ENCODE results near the gene PLA2G4E.

The PLA2G4E gene

GRCh38 chr15:42018306-42019224 lies 2.3 kb downstream of the PLA2G4E start:
- H3K4me3 ChIP-seq (ENCODE audit: low read length): no peak overlapping the region
- no peak for DNase-seq (ENCODE audit: low read depth)
- TF ChIP-seq CTCF (conservative IDR thresholded peaks at IDR 0.05; ENCODE audit: low read depth, low read length): no peak

- no peak for TF ChIP-seq CTCF (conservative IDR thresholded peaks at IDR 0.05; ENCODE audit: low read depth, low read length)
- no peak overlapping the region for H3K4me3 ChIP-seq (ENCODE audit: low read length)
- DNase-seq (ENCODE audit: low read depth): no peak
Measured at GRCh38 chr15:42016971-42017370, 3.9 kb downstream of the PLA2G4E start.

GRCh38 chr15:42014406-42014805 lies 6.4 kb downstream of the PLA2G4E start:
- no peak overlapping the region for H3K4me3 ChIP-seq (ENCODE audit: low read length)
- no peak for DNase-seq (ENCODE audit: low read depth)
- TF ChIP-seq CTCF (conservative IDR thresholded peaks at IDR 0.05; ENCODE audit: low read depth, low read length): no peak

GRCh38 chr15:42012928-42013482 lies 7.8 kb downstream of the PLA2G4E start:
- TF ChIP-seq CTCF (conservative IDR thresholded peaks at IDR 0.05; ENCODE audit: low read depth, low read length): no peak
- no peak for DNase-seq (ENCODE audit: low read depth)
- H3K4me3 ChIP-seq (ENCODE audit: low read length): no peak overlapping the region

GRCh38 chr15:42012241-42012640 lies 8.6 kb downstream of the PLA2G4E start:
- DNase-seq (ENCODE audit: low read depth): no peak
- no peak overlapping the region for H3K4me3 ChIP-seq (ENCODE audit: low read length)

GRCh38 chr15:42011074-42011473 lies 9.8 kb downstream of the PLA2G4E start:
- H3K4me3 ChIP-seq (ENCODE audit: low read length): no peak overlapping the region
- no peak for DNase-seq (ENCODE audit: low read depth)
- TF ChIP-seq CTCF (conservative IDR thresholded peaks at IDR 0.05; ENCODE audit: low read depth, low read length): no peak

More at GRCh38 chr15:42012241-42012640, 8.6 kb downstream of the PLA2G4E start:
- no peak for TF ChIP-seq CTCF (conservative IDR thresholded peaks at IDR 0.05; ENCODE audit: low read depth, low read length)

GRCh38 chr15:42010434-42010833 lies 10.4 kb downstream of the PLA2G4E start:
- no peak overlapping the region for H3K4me3 ChIP-seq (ENCODE audit: low read length)
- DNase-seq (ENCODE audit: low read depth): no peak
- no peak for TF ChIP-seq CTCF (conservative IDR thresholded peaks at IDR 0.05; ENCODE audit: low read depth, low read length)
